GM21381 (cell line): ENCODE measurements around the gene HILPDA.
"Not testable (repeated sequence)": the region's sequence is repeated elsewhere in the genome, so short reads cannot be mapped to it uniquely, and the experiment has no call there.

Source experiments
- ATAC-seq: cut with Tn5 transposase; IDR thresholded peaks from one replicate; pipeline ENCODE4 v1.9.1; 2021; ENCODE audit warnings: mild to moderate bottlenecking, moderate library complexity; ENCODE audit not compliant: unreplicated experiment

HILPDA gene

DNA sequence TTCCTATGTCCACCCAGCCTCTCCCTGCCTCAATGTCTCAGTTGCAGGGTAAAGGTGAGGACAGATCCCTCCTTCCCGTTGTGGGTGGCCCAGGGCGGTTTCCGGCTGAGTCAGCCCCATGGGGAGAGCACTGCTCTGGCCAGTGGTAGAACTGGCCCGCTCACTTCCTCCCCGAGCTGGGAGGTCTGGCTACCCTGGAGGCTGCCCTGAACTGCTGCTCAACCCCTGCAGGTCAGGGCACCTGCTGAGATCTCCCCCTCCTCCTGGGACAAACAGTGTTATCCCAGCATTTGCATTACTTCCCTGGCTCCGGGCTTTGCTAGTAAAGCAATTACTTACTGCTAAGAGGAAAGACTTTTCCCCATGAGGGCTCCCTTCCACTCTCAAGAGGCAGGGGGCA is 24.5 kb upstream of the HILPDA start:
- no peak for ATAC-seq

DNA sequence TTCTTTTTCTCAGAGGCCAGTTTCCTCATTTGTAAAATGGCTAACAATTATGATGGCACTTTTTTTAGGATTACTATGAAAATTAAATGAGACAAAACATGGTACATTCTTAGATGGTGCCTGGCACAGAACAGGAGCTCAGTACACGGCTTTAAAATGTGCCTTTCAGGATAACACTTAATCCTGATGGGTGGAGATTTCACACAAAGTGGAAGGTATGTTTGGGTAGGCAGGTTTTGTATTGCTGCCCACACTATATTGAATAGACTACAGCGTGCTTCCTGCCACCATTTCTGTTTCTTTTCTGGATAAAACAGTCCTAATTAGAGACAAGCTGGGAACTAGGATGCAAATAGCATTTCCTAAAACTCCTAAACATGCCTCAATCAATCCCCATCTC is 23.9 kb upstream of the HILPDA start:
- ATAC-seq: no peak

DNA sequence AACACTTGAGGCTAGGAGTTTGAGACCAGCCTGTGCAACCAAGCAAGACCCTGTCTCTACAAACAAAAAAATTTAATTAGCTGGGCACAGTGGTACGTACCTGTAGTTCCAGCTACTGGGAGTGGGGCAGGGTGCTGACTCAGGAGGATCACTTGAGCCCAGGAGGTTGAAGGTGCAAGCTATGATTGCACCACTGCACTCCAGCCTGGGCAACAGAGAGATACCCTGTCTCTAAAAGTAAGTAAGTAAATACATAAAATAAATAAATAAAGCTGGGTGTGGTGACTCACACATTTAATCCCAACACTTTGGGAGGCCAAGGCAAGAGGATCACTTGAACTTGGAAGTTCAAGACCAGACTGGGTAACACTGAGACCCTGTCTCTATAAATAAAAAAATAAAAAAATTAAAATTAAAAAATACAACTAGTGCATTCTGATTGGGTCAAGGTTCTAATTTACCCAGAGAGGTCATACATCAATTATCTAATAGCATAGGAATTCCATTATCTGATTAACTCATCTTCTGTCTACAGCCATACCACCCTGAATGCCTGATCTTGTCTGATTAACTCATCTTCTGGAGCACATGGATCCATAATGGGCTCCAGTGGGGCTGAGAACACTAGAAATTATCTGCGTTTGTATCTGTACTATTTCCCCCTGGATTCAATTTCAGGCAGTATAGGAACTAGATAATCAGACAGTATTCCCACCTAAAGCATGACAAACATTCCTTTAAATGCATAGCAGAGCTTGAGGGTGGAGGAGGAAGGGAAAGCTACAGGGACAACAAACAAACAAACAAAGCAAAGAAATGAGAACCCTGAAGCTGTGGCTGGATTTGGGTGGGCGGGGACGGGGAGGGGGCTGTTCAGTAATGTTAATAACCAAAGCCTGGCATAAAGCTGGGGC is 21.0 kb upstream of the HILPDA start:
- no peak for ATAC-seq

DNA sequence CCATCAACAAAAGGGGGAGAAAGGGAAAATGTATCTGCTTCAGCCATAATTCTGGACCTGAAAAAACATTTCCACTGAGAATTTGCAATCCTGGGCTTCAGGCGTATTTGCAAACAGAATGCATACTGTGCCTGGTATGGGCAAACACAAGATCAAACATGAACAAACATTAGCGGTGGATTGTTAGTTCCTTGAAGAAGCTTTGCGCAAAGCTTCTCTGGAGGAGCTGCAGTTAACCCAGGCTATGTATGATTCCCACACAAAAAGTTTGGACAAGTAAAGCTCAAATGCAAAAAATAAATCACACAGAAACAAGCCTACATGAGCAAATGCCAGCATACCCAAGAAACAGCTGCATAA is 20.4 kb upstream of the HILPDA start:
- ATAC-seq: no peak

DNA sequence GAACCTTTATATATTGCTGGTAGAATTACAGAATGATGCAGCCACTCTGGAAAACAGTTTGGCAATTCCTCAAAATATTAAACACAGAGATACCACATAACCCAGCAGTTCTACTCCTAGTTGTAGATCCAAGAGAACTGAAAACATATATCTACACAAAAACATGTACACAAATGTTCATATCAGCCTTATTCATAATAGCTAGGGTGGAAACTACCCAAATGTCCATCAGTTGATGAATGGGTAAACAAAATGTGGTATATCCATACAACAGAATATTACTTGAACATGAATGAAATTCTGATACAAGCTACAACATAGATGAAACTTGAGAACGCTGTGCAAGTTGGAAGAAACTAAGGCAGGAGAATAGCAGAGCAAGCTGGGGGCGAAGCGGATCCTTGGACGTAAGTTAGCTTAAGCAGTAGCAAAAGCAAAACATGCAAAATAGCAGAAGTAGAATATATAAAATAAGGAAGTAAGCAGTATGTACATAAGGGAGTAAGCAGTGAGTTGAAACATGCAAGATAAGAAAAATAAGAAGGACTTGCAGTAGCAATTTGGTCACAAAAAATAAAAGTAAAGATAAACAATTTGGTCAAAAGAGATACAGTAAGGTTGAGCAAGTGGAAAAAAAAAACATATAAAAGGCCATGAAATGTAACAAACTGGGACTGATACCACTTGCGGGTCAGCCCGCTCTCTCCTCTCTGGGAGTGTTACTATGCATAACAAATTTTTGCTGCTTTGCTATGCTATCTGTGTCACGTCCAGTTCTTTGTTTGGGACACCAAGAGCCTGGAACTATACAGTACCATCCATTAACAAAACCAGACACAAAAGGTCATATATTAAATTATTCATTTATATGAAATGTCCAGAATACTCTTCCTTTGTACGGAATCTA is 18.0 kb upstream of the HILPDA start:
- ATAC-seq: no peak

DNA sequence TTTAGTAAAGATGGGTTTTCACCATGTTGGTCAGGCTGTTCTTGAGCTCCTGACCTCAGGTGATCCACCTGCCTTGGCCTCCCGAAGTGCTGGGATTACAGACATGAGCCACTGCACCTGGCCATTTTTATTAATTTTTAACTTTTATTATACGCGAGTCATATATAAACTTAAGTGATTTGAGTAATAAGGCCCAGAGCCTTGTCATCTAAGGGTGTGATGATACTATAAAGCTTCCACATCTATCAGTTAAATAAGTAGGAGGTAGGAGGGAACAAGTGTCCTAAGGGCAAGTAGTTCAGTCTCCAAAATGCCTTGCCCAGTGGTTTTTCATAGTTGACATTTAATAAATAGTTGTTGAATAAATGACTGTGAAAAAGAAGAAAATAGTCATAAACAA is 13.3 kb upstream of the HILPDA start:
- ATAC-seq: no peak

DNA sequence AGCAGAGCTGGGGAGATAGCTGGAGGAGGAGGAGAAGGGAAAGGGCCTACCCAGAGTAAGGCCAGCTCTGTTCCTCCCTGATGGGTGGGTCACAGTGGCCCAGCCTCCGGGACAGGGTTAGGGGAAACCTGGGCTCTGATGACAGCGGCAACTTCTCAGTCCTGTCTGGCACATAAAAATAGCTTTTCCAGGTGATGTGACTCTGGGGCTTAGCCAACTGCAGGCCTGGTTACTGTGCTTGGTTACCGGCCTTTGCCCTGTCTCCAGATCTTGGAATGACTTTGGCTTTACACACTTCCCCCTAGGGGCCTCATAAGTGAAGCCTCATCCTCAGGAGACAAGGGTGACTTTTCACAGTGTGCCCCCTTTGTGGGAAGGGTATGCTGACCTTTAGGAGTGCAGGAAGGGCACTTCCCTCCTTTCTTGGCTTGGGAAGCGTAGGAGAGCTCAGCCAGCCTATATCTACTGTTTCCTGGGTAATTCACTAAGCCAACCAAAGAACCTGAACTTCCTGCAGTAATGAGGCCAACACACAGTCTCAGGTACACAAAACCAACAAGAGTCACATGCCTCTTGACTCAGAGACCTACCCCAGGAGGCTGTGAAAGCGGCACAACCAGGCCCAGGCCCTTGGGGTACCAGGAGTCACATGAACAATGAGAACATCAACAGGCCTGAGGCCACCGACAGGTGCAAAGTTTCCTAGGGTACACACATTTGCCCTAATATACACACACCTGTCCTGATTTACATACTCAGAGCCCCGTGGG is 11.7 kb upstream of the HILPDA start:
- ATAC-seq: no peak

DNA sequence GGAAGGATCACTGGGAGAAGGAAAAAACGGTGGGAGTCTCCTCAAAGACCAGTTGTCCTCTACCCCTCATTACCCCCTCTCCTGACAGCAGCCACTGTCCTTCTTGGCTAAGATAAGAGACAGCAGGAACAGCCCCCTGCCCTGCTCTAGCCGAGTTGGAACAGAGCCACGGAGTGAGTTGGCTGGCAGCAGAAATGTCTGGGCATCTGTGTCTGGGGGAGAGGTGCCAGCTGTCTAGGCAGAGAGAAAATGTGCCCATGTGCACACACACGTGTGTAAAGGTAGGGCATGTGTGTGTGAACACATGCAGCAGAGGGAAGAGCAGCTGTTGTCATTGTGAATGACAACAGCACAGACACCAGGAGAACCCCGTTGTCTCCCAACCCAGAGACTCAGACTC is 9.4 kb upstream of the HILPDA start:
- ATAC-seq: no peak

DNA sequence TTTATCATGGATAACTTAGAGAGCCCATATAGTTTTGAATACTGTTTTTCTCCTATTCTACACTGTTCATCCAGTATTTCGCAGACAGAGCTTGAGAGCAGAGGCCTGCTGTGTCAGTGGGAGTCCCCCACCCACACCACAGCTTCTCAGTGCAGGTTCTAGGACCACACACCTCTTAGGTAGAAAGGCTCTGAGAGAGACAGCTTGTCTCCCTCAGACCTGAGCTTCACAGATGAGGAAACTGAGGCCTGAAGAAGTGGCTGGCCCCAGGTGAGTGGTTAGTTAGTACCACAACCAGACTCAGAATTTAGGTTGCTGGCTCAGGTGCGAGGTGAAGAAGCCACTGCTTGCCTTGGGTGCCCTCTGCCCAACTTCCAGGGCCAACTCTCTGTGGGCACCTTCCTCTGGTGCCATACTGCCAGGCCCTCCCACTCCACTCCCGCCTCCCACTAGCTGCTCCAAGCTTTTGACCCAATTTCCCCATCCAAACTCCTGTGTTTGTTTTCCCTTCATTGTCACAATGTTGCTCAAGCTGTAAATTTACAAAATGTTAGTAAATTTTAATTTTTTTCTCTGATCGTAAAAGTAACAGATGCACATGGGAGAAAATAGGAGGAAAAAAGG is 7.6 kb upstream of the HILPDA start:
- ATAC-seq: no peak

DNA sequence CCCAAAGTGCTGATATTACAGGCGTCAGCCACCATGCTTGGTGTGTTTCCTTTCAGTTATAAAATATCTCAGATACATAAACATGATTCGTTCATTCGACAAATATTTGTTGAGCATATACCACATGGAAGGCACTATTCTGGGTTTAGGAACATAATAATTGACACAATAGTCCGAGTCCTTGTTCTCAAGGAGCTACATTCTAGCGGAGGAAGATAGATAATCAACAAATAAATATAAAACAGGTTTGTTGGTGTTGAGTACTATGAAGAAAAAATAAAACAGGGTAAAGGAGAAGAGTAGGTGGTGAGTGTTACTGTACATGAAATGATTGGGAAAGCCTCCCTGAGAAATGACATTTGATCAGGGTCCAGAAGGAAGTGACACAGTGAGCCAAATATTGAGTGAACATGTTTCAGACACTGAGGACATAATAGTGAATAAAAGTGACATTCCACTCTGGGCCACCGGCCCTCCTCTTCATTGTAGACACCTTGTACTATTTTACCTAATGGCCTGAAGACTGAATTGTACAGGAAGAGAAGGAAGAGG is 6.9 kb upstream of the HILPDA start:
- ATAC-seq: no peak

DNA sequence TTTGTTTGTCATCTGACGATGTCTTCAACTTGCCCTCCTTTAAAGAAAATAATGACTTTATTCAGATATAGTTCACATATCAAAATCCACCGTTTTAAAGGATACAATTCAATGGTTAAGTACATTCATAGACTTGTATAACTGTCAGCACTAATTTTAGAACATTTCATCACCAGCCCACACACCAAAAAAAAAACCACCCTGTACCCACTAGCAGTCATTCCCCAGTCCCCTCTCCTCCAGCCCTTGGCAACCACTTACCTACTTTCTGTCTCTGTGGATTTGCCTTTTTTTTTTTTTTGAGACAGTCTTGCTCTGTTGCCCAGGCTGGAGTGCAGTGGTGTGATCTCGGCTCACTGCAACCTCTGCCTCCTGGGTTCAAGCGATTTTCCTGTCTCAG is 5.3 kb upstream of the HILPDA start:
- no peak for ATAC-seq

DNA sequence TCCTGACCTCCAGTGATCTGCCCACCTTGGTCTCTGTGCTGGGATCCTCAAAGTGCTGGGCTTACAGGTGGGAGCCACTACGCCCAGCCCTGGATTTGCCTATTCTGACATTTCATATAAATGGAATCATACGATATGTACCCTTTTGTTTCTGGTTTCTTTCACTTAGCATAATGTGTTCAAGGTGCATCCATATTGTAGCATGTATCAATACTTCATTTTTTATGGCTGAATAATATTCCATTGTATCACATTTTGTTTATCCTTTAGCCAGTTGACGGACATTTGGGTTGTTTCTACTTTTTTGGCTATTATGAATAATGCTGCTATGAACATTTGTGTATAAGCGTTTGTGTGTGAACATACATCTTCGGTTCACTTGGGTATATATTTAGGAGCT is 4.8 kb upstream of the HILPDA start:
- no peak for ATAC-seq

DNA sequence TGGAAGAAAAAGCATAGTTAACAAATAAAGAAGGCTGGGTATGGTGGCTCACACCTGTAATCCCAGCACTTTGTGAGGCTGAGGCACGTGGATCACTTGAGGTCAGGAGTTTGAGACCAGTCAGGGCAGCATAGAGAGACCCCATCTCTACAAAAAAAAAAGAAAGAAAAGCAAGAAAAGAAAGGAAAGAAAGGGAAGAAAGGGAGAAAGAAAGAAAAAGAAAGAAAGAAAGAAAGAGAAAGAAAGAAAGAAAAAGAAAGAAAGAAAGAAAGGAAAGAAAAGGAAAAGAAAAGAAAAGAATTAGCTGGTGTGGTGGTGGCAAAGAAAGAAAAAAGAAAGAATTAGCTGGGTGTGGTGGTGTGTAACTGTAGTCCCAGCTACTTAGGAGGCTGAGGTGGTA is 3.1 kb upstream of the HILPDA start:
- no peak for ATAC-seq

DNA sequence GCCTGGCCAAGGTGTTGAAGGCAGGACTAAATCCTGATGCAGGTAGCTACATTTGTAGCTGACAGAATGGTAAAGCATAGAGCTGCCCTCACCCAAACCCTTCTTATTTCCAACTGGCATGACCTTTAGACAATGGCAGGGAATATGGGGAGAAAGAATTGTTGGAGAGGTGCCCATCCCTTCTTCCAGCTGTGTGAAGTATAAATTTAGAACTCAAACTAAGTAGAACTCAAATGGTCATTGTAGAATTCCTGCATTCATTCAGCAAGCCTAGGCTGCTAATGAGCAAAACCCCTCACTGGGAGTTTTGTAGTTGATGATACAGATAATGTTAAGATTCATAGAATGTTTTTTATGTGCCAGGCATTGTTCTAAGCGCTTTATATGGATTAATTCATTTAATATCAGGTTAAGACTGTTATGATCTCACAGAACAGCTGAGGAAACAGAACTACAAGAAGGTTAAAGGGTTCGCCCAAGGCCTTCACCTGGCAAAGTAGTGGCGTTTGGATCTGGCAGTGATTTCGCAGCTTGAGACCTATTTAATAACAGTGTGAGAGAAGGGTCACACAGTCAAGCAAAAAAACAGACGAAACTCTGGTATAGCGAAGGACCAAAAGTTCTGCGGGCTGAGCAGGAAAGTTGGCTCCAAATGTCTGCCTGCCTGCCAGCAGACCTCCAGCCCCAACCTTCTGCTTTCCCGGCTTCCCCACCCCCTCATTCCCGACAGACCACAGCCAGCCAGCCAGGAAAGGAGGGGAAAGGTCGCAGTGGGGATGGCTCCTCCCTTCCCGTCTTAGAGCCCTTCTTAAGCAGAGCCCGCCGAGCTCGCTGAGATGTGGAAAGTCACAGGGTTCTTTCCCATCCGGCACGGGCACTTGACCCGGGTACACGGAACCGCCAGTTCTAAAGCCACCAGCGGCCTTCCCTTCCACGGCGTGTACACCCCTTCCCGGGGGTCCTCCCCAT is 1.6 kb upstream of the HILPDA start:
- ATAC-seq: no peak

DNA sequence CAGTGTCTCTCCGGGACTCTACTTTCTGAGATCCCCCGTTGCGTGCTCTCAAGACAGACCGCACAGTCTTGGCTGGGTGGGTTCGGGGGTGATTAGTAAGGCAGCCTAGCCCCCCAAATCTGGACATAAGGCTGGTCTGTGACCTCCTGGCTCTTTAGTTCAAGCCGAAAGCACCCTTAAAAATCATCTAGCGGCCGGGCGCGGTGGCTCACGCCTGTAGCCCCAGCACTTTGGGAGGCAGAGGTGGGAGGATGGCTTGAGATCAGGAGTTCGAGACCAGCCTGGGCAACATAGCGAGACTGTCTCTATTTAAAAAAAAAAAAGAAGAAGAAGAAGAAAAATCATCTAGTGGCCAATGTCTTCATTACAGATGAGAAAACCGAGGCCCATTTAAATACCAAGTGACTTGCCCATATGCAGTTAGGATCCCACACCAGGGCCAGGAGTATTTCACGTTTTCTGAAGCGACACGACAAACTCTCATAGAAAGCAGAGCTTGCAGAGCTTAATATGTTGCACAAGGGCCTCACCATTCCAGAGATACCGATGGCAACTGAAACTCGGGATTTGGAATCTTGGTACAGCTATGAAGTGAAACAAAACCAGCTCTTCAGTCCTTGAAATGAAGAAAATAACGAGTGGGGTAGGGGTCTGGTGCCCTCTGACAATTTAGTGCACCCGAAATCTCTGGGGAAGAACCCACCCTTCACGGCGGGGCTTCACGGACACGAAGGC is 703 bp upstream of the HILPDA start:
- ATAC-seq: no peak

DNA sequence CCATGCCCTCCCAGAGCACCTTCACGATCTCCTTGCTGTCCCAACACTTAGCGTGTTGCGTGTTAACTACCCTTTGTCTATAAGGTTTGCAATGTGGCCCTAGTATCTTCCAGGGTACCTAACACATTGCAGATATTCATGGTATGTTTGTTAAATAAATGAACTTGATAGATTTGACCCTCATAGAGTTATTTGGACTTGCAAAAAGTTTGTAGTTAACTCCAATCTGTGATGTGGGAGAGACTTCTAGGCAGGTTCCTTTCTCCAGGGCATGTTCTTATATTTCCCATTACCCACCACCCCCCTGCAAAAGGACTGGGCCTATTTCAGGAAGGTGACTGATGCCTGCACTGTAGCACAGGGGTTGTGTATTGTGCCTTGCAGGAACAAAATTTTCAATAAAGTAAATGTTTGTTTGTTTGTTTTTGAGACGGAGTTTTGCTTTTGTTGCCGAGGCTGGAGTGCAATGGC is 612 bp downstream of the HILPDA start:
- peak; percentile 24 for ATAC-seq

DNA sequence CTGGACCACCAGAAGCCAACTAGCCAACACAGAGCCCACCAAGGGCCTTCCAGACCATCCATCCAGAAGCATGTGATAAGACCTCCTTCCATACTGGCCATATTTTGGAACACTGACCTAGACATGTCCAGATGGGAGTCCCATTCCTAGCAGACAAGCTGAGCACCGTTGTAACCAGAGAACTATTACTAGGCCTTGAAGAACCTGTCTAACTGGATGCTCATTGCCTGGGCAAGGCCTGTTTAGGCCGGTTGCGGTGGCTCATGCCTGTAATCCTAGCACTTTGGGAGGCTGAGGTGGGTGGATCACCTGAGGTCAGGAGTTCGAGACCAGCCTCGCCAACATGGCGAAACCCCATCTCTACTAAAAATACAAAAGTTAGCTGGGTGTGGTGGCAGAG is 1.7 kb downstream of the HILPDA start:
- not testable (repeated sequence) for ATAC-seq

DNA sequence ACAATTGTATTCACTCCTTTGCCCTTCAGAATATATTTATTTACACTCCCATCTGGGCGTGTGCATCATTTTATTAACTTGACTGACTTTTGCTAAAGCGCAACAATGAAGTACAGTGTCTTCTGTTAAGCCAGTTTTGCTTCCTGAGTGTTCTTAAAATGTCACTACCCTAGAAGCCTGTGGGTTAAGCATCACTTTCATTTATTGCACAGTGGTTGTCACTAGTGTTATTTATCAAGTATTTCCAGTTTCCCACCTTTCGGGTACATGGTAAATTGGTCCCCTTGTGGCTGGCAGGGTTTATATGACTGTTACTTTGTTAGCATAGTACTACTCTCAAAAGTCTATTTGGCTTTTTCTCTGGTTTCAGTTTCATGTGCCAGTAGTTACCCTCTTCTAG is 3.3 kb downstream of the HILPDA start:
- peak; percentile 16 for ATAC-seq
